ENCODE measurements around the gene TAF3.

- TF ChIP-seq CTCF (IDR thresholded peaks at IDR 0.05), result no peak
- no peak for TF ChIP-seq EZH2 (IDR thresholded peaks at IDR 0.05; ENCODE audit: borderline replicate concordance, insufficient read depth, low read depth, low read length, poor library complexity, severe bottlenecking)
Measured at GRCh38 chr10:7773845-7774801, 44.2 kb upstream of the TAF3 start.
